Iris pigment epithelial cell (primary cell): ENCODE results near the gene FOLR2.
A peak's percentile ranks its signal among the peaks of the same experiment; 100 is the strongest.
"Not testable (repeated sequence)": the region's sequence is repeated elsewhere in the genome, so short reads cannot be mapped to it uniquely, and the experiment has no call there.

Source experiments
- DNase-seq: peaks from one replicate; pipeline ENCODE4 v3.0.0-alpha.2; 2011; ENCODE audit warnings: low read depth

The FOLR2 gene

GRCh38 chr11:72240461-72241290 lies 24.1 kb downstream of the FOLR2 start:
- DNase-seq, result peak; percentile 22

GRCh38 chr11:72241291-72241781 lies 24.7 kb downstream of the FOLR2 start:
- no peak for DNase-seq

- no peak for DNase-seq
Measured at GRCh38 chr11:72242141-72242540, 25.5 kb downstream of the FOLR2 start.

- no peak for DNase-seq
Measured at GRCh38 chr11:72243173-72244059, 26.8 kb downstream of the FOLR2 start.

- DNase-seq, result no peak
Measured at GRCh38 chr11:72244060-72244360, 27.4 kb downstream of the FOLR2 start, which contains the start of gene PHOX2A. PHOX2A (minus strand) TSS chr11:72244176; CDS start chr11:72244004, 172 bp downstream.

GRCh38 chr11:72244361-72245262 lies 28.0 kb downstream of the FOLR2 start:
- no peak for DNase-seq

- no peak for DNase-seq
Measured at GRCh38 chr11:72245263-72245816, 28.7 kb downstream of the FOLR2 start.

- no peak for DNase-seq
Measured at GRCh38 chr11:72247584-72247983, 31.0 kb downstream of the FOLR2 start.

GRCh38 chr11:72249961-72250360 lies 33.4 kb downstream of the FOLR2 start:
- no peak for DNase-seq

- no peak for DNase-seq
Measured at GRCh38 chr11:72250661-72251464, 34.3 kb downstream of the FOLR2 start.

GRCh38 chr11:72251614-72252013 lies 35.0 kb downstream of the FOLR2 start:
- DNase-seq, result no peak

GRCh38 chr11:72253392-72253791 lies 36.8 kb downstream of the FOLR2 start:
- DNase-seq, result no peak

GRCh38 chr11:72254299-72254993 lies 37.9 kb downstream of the FOLR2 start:
- no peak for DNase-seq

GRCh38 chr11:72257570-72257969 lies 41.0 kb downstream of the FOLR2 start:
- no peak for DNase-seq

GRCh38 chr11:72259490-72259889 lies 42.9 kb downstream of the FOLR2 start:
- DNase-seq, result no peak

GRCh38 chr11:72260574-72260973 lies 44.0 kb downstream of the FOLR2 start:
- no peak for DNase-seq

- DNase-seq, result peak; percentile 90
Measured at GRCh38 chr11:72263361-72263760, 46.8 kb downstream of the FOLR2 start.

- no peak for DNase-seq
Measured at GRCh38 chr11:72265951-72266350, 49.4 kb downstream of the FOLR2 start.

GRCh38 chr11:72266960-72267359 lies 50.4 kb downstream of the FOLR2 start:
- not testable (repeated sequence) for DNase-seq
